Measurements from ENCODE around the gene MATN1.

MATN1 gene

GRCh38 chr1:30730346-30731108 is 7.1 kb upstream of the MATN1 start:
- DNase-seq, result no peak

- no peak for DNase-seq
Measured at GRCh38 chr1:30729901-30730300, 6.5 kb upstream of the MATN1 start.

GRCh38 chr1:30728832-30729638 is 5.7 kb upstream of the MATN1 start:
- no peak for DNase-seq

DNA sequence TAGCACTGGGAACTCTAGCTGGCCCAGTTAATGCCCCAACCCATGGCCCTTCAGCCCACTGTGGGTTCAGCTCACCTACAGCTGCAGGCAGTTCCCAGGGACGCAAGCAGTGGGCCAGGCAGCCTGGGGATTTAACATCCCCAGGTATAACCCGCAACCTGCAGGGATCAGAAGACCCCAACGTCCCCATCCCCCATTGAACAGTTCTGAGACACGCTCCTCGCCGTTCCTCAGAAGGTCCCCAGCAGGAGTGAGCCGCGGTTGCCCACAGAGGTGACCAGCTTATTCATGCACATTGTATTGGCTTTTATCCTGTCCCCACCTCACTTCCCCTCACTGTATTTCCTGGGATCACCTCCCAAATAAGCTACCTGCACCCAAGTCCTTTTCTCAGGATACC is 5.0 kb upstream of the MATN1 start:
- no peak for DNase-seq

- peak; percentile 43 for DNase-seq
Measured at GRCh38 chr1:30727824-30728223, 4.4 kb upstream of the MATN1 start.

DNA sequence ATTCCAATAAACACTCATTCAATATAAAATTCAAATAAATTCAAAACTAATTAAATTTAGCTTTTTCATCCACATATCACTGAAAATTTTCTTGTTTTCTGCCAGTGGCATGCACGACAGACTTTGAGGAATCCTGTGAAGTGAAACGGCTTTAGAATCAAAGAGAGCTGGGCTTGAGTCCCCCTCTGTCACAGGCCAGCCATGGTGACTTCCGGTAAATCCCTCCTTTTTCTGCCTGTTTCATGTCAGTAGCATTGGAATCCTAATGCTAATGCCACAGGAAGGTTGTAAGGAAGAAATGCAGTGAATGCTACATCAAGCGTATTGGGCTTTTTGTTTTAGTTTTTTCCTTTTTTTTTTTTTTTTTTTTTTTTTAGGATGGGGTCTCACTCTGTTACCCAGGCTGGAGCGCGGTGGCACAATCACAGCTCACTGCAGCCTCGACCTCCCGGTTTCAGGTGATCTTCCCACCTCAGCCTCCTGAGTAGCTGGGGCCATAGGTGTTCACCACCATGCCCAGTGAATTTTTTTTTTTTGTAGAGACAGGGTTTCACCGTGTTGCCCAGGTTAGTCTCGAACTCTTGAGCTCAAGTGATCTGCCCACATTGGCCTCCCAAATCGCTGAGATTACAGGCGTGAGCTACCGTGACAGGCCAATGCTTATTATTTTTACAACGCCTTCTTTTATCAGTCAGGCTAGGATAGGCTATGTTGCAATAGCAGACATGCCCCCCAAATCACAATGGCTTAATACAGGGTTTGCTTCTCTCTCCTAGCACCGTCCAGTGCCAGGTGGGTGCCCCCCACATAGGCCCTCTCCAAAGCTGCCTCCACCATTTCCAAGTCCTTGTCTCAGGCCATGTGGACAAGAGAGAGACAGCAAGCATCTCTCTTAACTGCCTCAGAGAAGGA is 3.6 kb upstream of the MATN1 start:
- DNase-seq, result no peak

- DNase-seq, result no peak
Measured at GRCh38 chr1:30726236-30726635, 2.9 kb upstream of the MATN1 start.

DNA sequence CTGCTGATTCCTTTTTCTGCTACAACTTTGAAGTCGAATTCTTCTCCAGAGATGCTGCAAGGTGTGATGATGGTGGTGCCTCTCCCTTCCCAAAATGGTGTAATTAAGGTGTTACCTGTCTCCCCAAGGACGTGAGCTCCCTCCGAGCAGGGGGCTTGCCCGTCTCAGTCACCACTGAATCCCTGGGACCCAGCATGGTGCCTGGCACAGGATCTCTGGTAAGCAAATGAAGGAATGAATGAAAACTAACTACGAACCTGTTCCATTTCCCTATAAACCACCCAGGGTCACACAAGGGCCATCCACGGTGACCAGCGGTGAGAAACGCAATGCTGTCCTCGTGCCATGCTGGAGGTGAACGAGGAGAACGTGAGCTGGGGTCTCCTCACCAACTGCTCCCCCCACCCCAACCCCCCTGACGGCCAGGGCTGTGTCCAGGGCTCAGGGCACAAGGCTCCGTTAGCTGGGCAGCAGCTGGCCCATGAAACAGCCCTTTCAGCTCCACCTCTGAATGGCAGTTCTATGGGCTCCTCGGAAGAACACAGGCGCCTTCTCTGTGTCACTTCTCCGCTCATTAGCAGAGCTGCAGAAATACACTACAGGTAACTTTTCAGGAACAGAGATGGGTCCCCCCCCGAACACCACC is 2.2 kb upstream of the MATN1 start:
- DNase-seq, result no peak

GRCh38 chr1:30724655-30725421 is 1.5 kb upstream of the MATN1 start:
- DNase-seq, result no peak

- DNase-seq, result peak; percentile 15
Measured at GRCh38 chr1:30724175-30724574, 790 bp upstream of the MATN1 start.

- no peak for DNase-seq
Measured at GRCh38 chr1:30721812-30722537, 1.4 kb downstream of the MATN1 start.

DNA sequence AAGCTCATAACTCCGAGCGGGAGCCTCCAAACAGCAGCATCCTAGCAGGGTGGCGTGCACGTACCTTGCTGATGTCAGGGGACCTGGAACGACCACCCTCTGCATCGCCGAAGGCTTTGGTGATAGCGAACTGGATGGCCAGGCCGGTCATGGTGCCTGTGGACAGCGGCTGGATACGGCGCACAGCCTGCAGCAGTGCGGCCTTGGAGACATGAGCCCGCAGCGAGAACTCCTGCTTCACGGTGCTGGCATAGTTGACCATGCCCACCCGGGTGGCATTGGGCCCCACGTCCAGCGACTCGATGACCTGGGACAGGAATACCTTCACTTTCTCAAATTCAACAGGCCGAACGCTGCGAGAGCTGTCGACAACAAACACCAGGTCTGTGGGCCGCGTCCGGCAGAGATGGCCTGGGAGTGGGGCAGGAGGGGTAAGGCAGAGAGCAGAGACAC is 2.0 kb downstream of the MATN1 start:
- DNase-seq, result no peak

GRCh38 chr1:30720271-30721223 is 2.8 kb downstream of the MATN1 start:
- DNase-seq, result no peak

DNA sequence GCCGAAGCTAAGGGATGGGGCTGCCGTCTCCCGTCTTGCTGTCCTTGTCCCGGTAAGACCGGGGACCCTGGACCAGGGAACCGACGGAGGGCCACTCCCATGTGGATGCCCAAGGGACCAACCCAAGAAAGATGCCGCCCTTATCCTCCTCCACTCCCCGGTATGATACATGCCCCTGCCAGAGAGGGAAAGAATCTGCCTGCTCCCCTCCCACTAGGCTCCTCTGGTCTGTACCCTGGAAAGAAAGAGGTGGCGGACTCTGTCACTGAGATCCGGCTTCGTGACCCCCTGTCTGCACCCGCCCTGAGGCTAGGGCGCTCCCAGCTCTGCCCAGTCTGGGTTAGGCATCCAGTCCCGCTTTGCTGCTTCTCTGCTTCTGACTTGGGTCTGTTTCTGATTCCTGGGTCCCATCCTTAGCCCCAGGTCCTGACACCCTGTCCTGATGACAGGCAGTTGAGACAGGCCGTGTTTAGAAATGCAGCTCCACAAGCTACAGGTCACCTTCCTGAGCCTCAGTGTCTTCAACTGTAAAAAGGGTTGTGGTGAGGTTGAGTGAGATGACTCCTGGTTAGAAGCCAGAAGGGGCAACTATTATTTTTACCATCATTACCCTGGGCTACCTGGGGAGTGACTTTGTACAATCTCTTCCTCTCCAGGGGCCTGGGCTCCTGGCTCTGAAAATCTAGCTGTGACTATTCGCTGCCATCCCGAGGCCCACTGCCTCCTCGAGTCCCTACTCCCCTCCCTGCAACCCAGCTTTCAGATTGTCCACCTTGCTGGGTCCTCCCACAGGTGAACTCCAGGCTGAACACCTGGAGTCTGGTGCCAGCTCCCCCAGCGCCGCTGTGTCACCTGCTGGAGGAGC is 3.7 kb downstream of the MATN1 start:
- DNase-seq, result no peak

- peak; percentile 99 for DNase-seq
Measured at GRCh38 chr1:30718636-30719405, 4.6 kb downstream of the MATN1 start.

DNA sequence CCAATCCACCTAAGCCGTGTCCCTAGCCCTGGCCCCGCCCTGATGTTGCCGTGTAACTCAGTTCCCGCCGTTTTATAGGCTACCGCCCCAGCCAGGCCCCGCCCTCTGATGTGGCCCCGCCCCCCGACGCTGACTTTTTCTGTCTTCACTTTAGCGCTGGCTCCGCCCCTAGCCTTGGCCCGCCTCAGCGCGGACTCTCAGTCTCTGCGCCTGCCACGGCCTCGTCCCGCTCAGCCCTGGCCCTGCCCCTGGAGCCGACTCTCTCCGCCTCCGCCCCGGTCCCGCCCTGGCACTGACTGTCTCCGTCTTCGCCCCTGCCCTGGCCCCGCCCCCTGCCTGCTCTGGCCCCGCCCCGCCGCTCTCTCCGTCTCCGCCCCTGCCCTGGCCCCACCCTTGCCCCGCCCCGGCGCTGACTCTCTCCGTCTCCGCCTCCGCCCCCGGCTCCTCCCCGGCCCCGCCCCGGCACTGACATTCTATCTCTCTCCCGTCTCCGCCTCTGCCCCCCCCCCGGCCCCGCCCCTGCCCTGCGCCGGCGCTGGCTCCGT is 5.2 kb downstream of the MATN1 start:
- DNase-seq, result peak; percentile 99

GRCh38 chr1:30716646-30717045 is 6.7 kb downstream of the MATN1 start:
- no peak for DNase-seq

- DNase-seq, result no peak
Measured at GRCh38 chr1:30715886-30716285, 7.5 kb downstream of the MATN1 start.
